HG02852 (cell line): ENCODE data around the gene NSMCE4A.
"Not testable (repeated sequence)": the region's sequence is repeated elsewhere in the genome, so short reads cannot be mapped to it uniquely, and the experiment has no call there.

ENCODE experiments used
- ATAC-seq: cut with Tn5 transposase; IDR thresholded peaks from one replicate; pipeline ENCODE4 v1.9.1; 2021; ENCODE audit warnings: mild to moderate bottlenecking, moderate library complexity; ENCODE audit not compliant: unreplicated experiment

NSMCE4A gene

DNA sequence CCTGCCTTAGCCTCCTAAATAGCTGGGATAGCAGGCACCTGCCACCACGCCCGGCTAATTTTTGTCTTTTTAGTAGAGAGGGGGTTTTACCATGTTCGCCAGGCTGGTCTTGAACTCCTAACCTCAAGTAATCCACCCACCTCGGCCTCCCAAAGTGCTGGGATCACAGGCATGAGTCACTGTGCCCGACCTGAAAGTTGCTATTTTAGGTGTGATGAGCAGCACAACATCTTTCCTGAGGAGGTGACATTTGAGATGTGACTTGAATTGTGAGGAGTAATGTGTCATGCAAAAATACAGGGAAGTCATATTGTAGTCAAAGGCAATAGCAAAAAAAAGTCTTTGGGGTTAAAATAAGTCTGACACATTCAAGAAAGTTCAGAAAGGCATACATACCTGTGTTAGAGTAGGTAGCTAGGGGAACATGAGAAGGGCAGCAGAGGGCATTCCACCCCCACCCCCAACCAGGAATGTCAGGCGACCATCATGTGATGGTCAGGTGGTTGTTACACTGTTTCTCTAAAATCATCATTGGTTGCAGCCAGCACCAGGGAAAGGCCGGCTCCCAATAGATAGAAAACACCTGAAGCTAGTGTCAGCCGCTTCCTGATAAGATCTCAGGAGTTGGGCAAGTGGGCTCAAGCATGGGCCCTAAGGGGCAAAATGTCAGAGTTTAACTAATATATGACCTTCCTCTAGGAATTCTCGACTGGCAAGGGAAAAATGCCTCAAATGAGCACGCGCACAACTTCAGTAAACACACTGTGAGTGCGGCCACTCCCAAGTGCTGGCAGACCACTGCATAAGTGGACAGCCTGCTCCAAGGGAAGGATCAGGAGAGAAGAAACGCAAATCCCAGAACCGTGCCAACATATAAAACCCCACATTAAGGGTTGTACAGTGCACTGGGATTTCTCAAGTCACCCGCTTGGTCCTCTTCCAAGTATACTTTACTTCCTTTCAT, 13.6 kb upstream of the NSMCE4A start, which contains the start of gene TACC2:
TACC2 (plus strand) TSS at position 803 of the 964 bp plus-strand sequence. CDS start 32,819 bp downstream, outside the sequence.
- no peak for ATAC-seq

DNA sequence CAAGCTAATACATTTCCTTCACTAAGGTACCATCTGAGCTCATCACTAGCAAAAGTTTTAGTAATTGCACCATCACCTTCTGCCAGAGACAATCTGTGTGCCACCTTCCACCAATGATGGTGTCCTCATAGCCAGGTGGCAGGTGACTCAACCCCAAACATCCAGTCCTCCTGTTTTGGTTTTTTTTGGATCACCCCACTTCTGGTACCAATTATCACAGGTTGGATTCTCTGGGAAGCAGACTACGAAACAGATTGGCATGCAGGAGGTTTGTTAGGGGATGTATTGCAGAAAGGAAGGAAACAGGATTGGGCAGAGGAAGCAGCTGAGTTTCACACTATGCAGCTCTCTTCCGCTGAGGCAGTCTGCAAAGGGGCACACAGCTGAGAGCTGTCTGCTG, 9.4 kb upstream of the NSMCE4A start:
- ATAC-seq = no peak

DNA sequence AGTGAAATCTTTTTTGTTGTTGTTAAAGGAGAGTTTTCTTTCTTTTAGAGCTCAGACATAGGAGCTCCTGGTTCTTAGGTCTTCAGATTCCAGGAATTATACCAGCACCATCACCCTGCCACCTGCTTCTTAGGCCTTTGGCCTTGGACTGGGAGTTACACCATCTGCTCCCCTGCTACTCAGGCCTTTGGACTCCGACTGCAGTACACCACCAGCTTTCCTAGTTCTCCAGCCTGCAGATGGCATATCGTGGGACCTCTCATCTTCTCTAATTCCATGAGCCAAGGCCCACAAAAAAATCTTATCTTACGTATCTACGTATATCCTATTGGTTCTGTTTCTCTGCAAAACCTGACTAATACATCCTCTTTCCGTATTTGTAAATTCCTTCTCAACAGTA, 8.8 kb upstream of the NSMCE4A start:
- no peak for ATAC-seq

DNA sequence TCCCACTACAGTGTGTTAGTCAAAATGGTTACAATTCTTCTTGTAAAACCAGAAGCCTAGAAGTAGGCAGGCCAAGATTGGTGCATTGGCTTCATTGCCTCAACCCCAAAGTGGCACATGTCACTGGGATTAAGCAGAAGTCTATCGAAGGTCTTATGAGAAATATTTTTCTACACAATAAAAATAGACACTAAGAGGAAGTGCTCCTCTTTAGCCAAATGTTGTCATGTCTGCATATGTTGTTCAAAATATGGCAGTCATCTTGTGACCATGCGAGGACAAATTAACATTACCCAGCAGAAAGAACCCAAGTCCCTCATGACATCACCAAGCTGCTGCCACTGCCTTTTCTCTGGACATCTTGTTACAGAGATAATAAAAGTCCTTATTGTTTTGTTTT, 6.3 kb upstream of the NSMCE4A start:
- no peak for ATAC-seq

DNA sequence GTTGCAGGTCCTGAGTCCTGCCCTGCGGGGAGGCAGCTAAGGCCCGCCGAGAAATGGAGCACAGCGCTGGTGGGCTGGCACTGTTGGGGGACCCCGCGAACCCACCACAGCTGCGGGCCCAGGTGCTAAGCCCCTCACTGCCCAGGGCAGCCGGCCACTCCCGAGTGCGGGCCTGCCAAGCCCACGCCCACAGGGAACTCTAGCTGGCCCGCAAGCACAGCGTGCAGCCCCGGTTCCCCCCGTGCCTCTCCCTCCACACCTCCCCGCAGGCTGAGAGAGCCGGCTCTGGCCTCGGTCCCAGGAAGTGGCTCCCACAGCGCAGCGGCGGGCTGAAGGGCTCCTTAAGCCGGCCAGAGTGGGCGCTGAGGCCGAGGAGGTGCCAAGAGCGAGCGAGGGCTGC, 3.5 kb upstream of the NSMCE4A start:
- ATAC-seq = no peak

DNA sequence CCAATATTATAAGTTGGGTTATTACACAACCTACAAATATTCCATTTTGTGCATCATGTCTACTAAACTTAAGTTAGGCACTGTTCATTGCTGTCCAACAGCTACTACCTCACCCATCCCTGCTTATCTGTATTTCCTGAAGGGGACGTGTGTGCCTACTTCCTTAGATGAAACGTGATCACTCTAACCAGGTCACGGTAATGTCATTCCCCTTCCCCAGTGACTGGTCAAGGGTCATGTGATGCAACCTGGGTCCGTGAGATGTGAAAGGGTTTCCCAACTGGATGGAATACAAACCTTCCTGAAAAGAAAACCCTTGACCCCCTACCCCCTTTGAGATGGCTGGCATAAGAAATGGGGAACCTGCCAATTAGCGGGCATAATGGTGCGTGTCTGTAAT, 1.6 kb upstream of the NSMCE4A start:
- ATAC-seq = no peak

DNA sequence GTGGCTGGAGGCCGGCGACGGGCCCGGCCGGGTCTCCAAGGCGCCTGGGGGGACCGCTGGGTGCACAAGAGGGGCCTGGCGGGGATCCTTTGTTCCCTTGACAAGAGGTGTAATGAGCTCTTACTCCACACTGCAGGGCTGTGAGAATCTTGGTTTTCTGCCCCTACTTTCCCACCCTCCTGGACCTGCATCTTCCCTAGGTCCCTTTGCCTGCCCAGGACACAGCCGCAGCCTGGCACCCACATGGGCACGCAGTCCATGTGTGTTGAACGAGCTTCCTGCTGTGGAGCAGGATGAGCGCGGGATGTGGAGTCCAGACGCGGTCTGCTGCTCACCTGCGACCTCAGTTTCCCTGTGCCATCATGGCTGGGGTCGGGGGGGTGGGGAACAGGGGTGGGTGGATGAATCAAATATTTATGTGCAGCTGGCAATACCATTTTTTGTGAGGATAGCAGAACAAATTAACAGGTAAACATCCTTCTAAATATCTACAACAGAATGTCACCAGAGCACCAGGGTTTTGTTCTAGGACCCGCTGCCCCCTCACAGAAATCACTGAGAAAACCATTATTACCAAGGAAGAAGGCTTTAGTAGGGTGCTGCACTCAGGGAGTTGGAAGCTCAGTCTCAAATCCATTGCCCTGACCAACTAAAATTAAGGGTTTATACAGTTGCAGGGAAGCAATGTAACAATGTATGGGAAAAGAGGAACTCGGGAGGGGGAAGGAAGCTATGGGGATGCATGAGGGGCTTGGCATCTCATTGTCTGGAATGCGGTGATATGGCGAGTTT, 474 bp upstream of the NSMCE4A start:
- ATAC-seq = no peak

DNA sequence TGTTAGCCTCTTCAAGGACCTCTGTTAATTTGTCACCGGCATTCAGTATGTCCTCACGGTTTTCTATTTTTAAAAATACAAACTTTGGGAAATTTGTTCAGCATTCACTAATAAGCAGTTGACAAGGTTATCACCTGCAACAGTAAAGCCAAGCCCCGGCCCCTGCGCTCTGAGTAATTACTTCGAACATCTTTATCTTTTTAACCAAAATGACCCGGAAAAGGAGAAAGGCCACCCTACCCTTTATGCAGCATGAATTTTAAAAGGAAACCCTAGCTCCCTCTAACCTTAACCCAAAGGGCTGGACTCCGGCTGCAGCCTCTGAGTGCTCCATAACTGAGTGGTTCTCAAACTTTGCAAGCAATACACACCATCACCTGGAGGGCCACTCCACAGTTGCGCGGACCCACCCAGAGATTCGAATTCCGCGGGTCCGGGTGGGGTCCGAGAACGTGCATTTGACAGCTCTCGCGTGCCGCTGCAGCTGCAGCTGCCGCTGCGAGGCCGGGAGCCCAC, 940 bp downstream of the NSMCE4A start:
- ATAC-seq = peak; percentile 36

DNA sequence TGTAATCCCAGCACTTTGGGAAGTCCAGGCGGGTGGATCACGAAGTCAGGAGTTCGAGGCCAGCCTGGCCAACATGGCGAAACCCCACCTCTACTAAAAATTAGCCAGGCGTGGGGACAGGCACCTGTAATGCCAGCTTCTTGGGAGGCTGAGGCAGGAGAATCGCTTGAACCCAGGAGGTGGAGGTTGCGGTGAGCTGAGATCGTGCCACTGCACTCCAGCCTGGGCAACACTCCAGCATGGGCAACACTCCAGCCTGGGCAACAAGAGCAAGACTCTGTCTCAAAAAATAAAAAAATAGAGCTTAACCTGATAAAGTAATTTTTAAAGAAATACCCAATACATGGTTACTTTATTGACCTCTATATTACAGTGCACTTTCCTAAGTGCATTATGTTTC, 5.9 kb downstream of the NSMCE4A start:
- not testable (repeated sequence) for ATAC-seq

DNA sequence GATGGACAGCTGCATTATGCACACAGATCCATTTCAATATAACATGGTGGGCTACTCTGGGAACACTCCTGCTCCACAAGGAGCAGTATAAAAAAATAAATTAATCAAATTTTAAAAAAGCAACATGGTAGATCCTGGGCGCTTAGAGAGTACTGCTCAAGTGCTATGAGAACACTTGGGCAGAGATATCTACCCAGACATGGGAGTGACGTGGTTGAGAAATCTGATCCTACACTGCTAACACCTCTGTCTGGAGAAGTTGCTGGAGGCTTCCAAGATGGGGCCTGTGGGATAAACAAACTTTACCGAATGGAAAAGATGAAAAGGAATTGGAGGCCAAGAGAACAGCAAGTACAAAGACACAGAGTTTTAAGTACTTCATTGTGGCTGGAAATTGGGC, 9.0 kb downstream of the NSMCE4A start:
- ATAC-seq = no peak

DNA sequence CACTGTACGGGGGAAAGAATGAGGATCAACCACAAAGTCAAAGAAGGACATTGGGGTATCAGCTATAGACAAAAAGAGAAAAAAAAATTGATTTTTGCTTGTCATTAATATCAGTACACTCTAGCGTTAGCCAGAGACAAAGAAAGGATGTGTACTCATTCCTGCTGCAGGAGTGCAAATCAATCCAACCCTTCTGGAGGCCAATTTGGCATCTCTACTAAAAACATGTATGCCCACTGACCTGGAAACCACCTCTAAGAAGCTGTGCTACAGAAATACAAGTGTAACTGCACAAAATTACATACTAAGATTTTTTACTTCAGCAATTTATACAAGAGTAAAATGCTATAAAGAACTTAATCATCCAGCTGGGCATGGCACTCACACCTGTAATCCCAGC, 13.6 kb downstream of the NSMCE4A start:
- no peak for ATAC-seq

DNA sequence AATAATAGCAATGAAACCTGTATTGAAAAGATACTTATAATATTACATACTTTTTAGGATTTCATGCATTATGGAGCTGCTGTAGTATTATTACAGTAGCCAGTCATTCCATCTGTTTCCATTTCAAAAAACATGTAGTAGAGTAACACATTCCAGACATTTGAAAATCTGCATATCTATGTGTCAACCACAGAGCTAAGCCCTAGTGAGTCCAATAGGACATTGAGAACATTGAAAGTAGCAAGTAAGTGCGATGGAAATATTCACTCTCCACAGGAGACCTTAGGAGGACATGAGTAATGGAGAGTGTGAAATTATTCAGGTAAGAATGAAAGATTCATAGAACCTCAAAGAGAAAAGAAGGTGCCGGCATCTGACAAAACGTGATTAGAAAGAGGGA, 15.3 kb downstream of the NSMCE4A start:
- ATAC-seq = no peak

DNA sequence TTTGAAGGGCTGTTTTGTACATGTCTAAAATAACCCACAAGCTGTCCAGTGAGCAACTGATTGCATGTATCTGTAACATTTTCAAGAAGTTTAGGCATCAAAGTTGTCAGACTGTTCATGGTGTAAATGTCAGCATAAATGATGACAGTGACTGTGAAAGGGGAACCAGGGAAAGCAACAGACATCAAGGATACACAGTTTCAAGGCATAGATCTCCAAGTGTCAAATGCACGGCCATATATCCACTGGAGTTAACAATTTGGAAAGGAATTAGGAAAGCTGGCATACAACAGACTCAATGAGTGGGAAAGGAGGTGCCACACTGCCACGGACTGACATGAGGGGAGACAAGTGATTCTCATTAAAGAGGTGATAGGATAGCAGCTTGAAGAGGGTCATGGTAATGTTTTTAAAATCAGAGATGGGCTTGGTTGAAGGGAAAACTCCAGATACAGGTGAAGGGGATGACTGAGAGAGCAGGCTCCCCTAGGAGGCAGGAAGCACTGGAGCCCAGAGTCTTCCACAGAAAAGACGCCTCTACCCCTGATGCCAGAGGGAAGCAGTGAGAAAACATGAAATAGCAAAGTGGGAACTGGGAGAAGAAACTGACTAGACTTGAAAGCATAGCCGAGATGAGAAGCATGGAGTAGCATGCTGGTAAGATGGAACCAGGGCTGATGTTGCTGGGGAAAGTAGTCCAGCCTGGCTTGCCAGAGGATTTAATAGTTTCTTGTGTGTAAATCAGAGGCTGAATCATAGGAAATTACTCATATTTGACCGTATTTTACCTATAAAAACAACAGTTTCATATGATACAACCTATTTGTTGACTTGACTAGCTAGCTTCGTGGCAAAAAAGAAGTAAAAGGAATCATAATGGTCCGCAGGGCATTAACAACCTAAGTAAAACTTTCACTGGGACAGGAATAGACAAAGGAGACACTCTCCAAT, 18.6 kb downstream of the NSMCE4A start:
- no peak for ATAC-seq

DNA sequence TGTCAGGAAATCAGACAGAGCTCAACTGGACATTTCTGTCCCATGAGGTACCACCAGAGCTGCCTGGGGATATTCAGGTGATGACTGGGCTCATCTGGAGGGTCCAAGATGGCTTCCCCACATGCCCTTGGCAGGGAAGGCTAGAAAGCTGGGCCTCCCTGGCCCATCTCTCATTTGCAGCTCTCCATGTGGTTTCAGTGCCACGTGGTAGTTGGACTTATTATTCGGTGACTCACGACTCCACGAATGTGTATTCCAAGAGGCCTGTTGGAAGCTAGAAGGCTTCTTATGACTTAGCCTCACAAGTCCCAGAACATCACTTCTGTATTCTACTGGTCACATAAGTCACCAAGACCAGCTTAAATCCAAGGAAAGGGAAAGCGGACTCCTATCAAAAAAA, 22.8 kb downstream of the NSMCE4A start:
- ATAC-seq = no peak

DNA sequence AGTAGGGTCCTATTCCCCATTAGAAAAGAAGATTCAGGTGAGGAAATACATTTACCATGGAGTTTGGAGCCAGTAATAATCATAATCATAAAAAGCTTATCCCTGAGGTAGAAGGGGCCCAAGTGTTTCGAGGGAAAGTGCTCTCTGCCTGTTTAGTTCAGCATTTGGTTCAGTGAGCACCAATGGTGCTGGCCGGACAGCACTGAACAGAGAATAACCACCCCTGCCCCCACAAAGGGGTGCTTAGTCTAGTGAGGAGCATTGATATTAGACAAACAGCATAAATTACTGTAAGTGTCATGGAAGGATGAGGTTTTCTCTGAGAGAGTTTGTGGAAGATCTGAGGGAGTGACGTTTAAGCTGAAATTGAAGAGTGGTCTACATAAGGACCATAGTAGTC, 25.6 kb downstream of the NSMCE4A start:
- no peak for ATAC-seq

DNA sequence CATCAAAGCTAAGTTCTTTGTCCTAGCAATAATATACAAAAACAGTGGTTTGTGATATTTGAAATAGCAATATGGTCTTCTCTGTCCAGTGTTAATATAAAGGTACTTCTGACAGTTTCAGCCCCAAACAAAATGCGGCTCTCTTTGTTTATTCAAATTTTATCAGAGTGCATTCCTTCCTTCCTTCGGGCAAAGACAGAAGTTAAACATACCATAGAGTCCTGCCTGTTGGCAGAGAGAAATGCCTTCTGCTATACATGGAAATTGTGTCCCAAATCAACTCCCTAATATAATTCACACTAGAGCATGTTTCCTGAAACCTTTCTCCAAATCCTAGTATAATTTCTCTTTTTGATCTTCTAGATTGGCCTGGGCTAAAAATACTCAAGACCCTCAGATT, 26.0 kb downstream of the NSMCE4A start:
- no peak for ATAC-seq

DNA sequence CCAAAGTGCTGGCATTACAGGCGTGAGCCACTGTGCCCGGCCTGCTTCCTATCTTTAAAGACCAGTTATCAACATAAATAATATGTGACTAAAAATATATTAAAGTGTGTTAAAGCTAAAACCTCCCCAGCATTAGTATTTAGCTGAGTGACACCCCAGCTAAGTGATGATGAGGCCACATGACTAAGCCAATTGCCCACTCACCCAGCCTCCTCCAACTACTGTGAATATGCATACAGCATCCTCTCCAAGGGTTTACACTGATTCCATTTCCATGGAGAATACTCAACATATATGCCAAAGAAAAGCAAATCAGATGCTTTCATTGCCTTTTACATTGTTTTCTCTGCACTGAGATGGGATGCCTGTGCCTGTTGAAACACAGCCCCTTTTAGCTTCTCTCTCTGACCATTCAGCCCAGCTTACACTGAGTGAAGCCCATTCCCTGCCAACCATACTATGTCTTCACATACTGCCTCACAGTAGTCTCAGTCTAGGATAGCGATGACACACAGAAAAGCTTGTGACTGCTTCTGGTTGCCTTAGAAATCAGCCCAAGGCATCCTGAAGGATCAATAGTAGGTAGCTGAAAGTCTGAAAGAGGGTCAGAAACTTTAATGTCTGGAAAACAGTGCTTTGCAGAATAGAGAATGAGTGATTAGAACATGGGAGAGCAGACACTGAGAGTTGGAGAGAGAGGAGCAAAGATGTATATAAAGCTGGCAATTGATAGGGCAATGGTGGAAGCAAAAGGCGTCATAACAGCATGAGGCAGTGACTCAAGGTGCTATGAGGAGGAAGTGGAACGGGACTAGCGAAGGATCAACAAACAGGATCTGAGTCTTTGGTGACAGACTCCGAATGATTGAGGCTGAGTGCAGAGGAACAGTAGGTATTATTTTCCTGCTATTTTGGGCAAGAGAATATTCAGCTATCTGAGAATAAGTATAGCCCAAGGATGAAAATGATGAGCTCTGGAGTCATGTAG, 27.4 kb downstream of the NSMCE4A start:
- no peak for ATAC-seq

DNA sequence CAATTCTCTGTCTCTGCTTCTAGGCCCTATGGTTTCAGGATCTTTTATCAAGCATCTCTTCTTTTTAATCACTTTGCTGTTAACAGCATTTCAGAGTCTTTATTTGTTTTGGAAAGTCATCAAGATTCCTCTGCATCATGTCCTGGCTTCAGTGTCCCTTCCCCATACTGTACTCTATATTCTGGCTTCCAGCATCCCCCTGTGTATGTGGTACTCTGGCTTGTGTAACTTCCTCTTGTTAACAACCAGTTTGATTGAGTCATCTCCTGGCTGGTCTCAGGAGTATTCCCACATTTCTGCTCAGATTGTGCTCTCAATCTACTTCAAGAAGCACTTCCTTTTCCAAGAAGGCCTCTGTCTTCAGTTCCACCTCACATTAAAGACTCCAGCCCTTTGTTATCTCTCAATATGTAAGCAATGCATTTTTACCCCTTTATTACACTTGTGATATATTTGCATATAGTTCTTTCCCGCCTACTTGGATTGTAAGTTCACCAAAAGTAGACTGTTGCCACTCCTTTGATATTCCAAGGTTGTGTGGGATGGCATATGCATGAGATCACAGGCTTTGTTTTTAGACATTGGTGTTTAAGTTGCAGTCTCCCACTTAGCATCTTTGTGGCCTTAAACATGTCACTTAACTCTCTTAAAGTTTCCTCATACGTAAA, 32.1 kb downstream of the NSMCE4A start:
- ATAC-seq = no peak

DNA sequence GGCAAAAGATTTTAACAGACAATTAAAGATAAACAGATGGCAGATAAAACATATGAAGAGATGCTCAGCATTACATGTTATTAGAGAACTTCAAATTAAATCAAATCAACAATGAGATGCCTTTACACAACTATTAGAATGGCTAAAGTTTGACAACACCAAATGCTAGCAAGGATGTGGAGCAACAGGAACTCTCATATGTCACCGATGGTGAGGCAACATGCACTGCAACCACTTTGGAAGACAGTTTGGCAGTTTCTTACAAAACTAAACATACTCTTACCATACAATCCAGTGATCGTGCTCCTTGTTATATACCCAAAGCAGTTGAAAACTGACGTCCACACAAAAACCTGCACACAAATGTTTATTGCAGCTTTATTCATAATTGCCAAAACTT, 33.5 kb downstream of the NSMCE4A start:
- no peak for ATAC-seq
